Measurements from ENCODE around the gene PTPRM.

- TF ChIP-seq POLR2A (IDR thresholded peaks at IDR 0.05) (no peak), CTCF (IDR thresholded peaks at IDR 0.05) (no peak)
Measured at GRCh38 chr18:7945882-7946281, 378.8 kb downstream of the PTPRM start.

All from lower leg skin (tissue), 3 donors.